GM10248 (cell line): ENCODE results near the gene PRDM16.

Experiments
- CTCF ChIA-PET: fragments of 300-600 bp; sonication (Branson Sonifier 250); formaldehyde crosslinking; extraction: SDS; loops from one replicate; lab custom pipeline; 2021; ENCODE audit warnings: antibody characterized with exemption; lab: Yijun Ruan, JAX
- POLR2A ChIA-PET: fragments of 350-650 bp; sonication (Branson Sonifier 250); formaldehyde crosslinking; extraction: SDS; loops from one replicate; lab custom pipeline; 2020; ENCODE audit warnings: antibody characterized with exemption; lab: Yijun Ruan, JAX
- DNase-seq: peaks from one replicate; pipeline ENCODE4 v3.0.0; 2012; ENCODE audit errors: extremely low spot score
- CTCF ChIP-seq: IDR thresholded peaks from 2 replicates; pipeline ENCODE4 v1.5.1; 2012; ENCODE audit warnings: mild to moderate bottlenecking, low read depth; ENCODE audit errors: extremely low read depth, missing control alignments, control extremely low read depth

The PRDM16 gene

GRCh38 chr1:3344395-3344794 lies 275.4 kb downstream of the PRDM16 start:
- POLR2A ChIA-PET, result no interaction called here
- no peak for TF ChIP-seq CTCF
- CTCF ChIA-PET, result no interaction called here
- no peak for DNase-seq

- ChIA-PET POLR2A (no interaction called here), CTCF (no interaction called here)
- DNase-seq, result no peak
- no peak for TF ChIP-seq CTCF
Measured at GRCh38 chr1:3345792-3346191, 276.8 kb downstream of the PRDM16 start.

- ChIA-PET POLR2A (no interaction called here), CTCF (no interaction called here)
- no peak for DNase-seq
- TF ChIP-seq CTCF, result no peak
Measured at GRCh38 chr1:3346478-3346877, 277.5 kb downstream of the PRDM16 start.

- DNase-seq, result no peak
- ChIA-PET CTCF (no interaction called here), POLR2A (no interaction called here)
- no peak for TF ChIP-seq CTCF
Measured at GRCh38 chr1:3347257-3348020, 278.4 kb downstream of the PRDM16 start.

- DNase-seq, result no peak
- ChIA-PET CTCF (no interaction called here), POLR2A (no interaction called here)
- TF ChIP-seq CTCF, result no peak
Measured at GRCh38 chr1:3348196-3348865, 279.3 kb downstream of the PRDM16 start.

GRCh38 chr1:3349161-3349967 lies 280.4 kb downstream of the PRDM16 start:
- POLR2A ChIA-PET, result no interaction called here
- CTCF ChIA-PET, result no interaction called here
- no peak for DNase-seq
- TF ChIP-seq CTCF, result no peak
